GF-D8 (cell line): Measurements from ENCODE around the gene HHIPL1.

Experiments
- DNase-seq: peaks from one replicate; lab custom pipeline; 2025; lab: John Stamatoyannopoulos, UW

HHIPL1 gene

DNA sequence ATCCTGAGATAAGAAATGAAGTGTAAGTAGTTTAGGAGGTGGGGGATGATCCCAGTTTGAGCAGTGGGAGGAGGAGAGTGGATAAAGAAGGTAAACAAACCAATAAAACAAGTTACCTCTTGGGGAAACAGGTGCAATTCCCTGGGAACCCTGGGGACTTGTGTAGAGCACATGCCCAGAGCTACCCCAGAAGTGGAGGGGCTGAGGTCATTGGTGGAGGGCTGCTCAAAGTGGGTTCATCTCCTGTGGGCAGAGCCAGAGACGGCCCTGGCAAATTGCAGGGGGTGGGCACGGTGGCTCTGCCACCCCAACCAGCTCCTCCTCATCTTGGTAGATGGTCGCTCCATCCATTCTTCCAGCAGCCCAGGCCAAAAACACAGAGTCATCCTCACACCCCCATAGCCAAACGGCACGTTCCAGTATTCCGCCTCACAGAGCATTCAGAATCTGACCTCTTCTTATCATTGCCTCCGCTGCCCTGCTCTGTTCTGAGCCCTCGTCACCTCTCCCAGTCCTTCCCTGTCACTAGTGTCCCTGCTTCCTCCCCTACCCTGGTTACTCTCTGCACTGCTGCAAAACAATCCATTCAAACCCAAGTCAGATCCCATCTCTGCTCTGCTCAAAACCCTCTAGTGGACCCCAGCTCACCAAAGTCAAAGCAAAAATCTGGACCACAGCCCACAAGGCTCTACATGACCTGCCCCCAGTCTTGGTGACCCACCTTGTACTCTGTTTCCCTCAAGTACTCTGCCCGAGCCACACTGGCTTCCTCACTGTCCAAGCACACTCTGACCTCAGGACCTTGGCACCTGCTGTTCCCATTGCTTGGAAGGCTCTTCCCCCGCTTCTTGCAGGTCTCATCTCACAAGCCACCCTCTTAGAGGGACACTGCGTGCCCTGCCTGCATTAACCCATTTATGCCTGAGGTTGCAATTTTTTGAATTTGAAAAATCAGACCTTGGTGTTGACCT is 44.6 kb downstream of the HHIPL1 start:
- DNase-seq: no peak

DNA sequence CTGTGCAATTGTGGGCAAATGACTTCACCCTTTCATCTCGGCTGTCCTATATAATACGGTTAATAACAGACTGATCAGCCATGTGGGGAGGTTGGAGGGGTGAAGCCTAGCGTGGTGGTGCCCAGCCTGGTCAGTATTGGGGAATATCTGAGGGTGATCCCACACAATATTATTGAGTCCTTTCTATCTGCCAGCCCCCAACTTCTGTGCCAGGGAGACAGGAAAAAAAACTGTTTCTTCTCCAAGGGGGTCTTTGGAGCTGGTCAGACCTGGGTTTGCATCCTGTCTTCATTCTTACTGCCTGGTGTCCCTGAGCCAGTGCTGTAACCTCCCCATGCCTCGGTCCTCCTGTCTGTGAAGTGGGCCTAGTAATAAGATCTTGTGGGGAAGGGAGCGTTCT is 45.7 kb downstream of the HHIPL1 start:
- no peak for DNase-seq

DNA sequence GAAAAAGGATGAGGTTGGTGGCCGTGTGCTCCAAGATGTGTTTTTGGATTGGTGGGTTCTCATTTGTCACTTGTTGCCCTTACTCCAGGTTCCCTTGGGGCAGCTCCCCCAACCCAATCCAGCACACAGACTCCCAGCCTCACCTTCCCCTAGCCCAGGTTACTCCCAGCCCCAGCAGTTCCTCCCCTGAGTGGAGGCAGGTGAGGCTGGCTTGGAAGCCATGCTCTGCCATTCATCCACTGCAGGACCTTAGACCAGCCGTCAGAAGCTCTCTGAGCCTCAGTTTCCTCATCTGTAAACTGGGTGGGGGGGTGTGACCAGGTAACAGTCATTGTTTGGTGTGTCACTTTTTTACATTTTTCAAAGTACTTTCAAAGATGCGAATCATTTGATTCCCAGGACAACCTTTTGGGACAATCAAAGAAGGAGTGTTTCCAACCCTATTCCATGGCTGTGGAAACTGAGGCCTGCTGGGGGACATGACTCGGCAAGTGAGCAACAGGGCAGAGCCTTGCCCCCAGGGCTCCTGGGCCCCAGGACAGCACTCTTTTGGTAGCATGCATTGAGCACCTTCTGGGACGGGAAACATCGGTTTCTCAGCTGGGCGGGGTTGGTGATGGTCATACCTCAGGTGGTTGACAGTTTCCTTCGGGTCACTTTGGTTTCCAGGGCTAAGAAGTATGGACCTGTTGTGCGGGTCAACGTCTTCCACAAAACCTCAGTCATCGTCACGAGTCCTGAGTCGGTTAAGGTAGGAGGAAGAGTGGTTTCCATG is 46.4 kb downstream of the HHIPL1 start:
- no peak for DNase-seq

DNA sequence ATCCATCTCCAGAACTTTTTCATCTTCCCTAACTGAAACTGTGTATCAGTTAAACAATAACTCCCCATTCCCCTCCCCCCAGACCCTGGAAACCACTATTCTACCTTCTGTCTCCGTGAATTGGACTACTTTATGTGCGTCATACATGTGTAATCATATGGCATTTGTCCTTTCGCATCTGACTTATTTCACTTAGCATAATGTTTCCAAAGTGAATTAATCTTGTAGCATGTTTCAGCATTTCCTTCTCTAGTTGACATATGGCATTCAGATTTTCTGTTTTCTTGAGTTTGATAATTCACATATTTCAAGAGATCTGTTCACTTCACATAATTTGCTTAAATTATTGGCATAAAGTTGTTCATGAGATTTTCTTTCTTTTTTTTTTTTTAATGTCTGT is 49.0 kb downstream of the HHIPL1 start:
- DNase-seq: no peak

DNA sequence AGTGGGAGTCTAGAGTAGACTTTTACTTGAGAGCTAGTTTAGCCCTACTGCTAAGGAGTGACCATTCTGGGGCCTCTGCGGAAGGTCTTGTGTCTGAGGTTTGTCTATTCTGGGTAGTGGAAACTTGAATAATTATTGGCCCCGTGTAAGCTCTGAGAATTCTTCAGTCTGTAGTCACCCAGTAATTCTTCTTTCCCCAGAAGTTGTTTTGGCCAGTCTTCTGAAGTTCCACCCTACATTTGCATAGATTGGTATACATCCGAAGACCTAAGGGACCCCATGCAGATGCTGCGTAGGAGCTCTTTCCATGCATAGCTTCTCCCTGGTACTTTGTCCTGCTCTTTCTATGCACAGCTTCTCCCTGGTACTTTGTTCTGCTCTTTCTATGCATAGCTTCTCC is 52.0 kb downstream of the HHIPL1 start:
- no peak for DNase-seq

DNA sequence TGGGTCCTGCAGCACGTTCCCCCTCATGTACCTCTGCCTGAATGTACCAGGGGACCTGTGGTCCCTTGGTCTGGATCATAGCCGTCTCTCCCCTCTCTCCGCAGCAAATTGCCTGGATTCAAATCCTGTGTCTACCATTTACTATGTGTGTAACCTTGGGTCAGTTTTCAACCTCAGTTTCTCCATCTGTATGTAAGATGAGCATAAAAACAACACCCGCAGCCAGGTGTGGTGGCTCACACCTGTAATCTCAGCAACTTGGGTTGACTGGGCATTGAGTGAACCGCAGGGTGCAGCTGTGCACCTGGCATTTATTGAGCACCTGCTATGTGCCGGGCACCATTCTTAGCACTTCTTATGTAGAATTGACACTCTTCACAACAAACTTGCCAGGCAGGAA is 53.3 kb downstream of the HHIPL1 start:
- DNase-seq: no peak

DNA sequence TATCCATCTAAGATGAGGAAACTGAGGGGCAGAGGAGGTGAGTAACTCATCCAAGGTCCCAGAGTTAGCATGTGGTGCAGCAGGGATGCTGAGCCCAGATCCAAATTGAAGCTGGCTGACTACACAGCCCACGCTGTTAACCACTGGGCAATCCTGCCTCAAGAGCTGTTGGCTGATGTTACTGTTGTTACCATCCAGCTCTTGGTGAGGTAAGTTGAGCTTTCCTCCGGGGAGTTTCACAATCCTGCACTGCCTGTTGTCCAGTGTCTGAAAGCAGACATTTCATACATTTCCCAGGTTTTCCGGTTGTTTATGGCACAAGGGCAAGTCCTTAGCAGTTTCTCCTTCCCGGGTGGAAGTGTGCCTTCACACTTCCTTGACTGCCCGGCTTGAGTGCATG is 53.7 kb downstream of the HHIPL1 start:
- DNase-seq: no peak

DNA sequence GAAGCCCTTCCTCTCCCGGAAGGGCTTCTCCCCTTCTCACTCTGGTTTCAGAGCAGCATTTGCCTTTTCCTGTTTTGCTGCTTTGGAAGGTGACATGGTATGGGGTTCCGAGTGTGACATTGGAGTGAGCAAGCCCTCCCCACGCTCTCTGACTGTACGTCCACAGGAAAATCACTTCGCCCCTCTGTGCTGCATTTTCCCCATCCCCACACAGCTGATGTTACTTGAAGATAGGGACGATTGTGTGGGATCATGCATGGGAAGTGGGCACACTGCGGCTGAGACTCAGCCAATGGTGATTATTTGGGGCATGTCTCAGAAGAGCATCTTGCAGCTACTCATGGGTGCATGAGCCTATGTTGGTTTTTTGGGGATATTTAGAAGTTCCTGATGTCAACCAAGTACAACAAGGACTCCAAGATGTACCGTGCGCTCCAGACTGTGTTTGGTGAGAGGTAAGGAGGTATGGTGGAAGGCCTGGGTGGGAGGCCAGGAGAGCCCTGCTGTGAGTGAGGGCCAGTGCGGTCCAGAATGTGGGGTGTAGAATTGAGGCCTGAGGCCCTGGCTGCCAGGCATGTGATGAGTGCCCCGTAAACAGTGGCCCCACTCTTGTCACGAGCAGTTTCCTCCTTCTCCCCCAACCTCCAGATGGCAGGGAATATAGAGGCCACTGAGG is 54.3 kb downstream of the HHIPL1 start:
- no peak for DNase-seq

DNA sequence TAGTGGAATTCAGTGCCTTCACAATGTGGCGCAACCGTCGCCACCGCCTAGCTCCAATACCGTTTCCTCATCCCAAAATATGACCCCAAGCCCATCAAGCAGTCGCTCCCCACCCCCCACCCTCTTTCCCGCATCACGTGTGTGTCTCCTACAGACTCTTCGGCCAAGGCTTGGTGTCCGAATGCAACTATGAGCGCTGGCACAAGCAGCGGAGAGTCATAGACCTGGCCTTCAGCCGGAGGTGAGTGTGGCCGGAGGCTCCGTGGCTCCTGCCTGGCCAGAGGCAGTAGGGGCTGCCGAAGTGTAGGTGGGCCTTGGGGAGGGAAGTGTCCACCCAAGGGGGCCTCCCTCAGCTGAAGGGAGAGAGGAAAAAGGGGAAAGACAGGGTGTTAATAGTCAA is 54.9 kb downstream of the HHIPL1 start:
- no peak for DNase-seq

DNA sequence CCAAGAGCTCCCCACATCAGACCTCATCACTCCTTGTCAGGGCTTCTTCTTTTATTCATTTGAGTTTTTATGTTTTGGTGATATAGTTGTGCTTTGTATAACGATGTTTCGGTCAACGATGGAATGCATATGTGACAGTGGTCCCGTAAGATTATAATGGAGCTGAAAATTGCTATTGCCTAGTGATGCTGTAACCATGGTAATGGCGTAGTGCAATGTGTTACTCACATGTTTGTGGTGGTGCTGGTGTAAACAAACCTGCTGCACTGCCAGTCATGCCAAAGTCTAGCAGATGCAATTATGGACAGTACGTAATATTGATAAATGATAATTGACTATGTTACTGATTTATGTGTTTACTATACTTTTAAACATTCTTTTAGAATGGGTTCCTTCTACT is 55.5 kb downstream of the HHIPL1 start:
- DNase-seq: no peak

DNA sequence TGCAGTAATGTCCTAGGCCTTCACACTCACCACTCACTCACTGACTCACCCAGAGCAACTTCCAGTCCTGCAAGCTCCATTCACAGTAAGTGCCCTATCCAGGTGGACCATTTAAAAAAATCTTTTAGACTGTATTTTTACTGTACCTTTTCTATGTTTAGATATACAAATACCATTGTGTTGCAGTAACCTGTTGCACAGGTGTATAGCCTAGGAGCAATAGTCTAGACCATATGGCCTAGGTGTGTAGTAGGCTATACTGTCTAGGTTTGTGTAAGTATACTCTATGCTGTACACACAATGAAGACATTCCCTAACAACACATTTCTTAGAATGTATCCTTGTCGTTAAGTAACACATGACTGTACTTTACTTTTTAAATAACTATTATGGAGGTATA is 56.3 kb downstream of the HHIPL1 start:
- no peak for DNase-seq

DNA sequence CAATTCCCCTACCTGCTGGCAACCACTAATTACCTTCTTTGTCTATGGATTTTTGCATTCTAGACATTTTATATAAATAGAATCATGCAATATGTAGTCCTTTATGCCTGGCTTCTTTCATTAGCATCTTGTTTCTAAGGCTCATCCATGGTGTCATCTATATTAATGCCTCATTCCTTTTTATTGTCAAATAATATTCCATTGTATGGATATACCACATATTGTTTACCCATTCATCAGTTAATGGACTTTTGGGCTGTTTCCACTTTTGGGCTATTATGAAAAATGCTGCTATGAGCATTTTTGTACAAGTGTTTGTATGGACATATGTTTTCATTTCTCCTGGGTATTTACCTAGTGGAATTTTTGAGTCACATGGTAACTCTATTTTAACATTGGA is 57.2 kb downstream of the HHIPL1 start:
- DNase-seq: no peak

DNA sequence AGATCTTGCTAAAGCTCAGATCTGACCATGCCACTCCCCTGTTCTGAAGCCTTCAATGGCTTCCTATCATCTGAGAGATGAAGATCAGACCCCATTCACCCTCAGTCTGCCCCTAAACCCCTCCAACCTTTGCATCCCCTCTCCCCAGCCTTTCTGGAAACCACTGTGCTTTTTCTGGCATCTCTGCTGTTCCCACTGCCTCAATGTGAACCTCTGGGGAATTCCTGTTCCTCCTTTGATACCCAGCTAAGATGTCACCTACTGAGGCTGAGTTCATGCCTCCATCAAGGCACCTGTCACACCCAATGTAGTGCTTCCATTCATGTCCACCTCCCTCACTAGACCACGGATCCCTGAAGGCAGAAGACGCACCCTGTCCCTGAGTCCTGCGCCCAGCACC is 58.5 kb downstream of the HHIPL1 start:
- DNase-seq: no peak

DNA sequence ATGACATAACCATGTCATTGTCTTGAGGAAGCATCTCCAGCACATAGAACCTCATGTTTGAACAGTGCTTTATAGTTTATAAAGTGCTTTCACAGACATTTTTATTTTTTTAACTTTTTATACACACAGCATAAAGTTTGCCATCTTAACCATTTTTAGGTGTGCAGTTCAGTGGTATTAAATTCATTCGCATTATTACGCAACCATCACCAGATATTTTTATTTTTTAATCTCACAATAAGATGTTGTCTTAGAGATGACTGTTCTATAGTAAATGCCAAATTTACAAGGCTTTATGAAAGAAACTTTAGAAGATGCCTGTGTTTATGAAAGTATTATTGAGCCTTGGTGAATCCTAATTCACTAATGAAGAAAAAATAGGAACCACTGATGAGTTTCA is 59.1 kb downstream of the HHIPL1 start:
- no peak for DNase-seq

DNA sequence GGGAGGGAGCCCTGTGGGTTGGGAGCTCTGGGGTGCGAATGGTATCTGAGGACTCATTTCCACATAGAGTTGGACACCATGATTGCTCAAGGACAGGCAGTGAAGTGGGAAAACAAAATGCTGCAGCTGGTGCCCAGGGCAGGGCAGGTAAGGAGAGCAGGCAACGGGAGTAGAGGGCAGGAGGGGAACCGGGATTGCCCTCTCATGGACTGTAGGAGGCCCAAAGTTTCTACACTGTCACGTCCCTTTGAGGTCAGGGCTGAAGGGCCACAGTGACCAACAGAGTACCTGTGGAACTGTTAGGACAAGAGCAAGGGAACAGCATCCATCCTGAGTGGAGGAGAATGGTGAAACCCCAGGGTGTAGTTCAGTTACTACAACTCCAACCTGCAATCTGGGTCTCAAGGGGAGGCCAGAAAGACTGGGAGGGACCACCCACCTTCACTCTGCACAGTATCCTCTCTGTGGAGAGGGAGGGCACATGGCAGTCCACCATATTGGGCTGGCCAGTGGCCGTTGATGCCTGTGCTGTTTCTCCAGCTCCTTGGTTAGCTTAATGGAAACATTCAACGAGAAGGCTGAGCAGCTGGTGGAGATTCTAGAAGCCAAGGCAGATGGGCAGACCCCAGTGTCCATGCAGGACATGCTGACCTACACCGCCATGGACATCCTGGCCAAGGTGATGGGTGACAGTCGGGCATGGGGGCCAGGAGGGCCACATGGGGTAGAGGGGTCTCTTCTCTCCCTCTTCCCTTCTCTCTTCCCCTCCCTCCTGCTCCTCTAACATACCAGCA is 61.4 kb downstream of the HHIPL1 start:
- DNase-seq: no peak

DNA sequence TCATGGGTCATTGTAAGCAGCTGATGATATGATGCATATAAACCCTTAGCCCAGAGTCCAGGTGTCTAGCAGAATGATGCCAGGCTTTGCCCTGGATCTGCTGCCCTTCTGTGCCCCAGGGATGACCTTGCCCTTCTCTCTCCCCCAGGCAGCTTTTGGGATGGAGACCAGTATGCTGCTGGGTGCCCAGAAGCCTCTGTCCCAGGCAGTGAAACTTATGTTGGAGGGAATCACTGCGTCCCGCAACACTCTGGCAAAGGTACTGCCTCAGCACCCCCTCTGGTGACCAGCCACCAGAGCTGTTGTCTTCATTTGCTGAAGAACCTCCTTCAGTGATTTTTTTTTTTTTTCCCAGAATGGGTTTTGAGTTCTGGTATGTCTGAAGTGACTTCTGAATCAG is 62.5 kb downstream of the HHIPL1 start:
- DNase-seq: no peak

DNA sequence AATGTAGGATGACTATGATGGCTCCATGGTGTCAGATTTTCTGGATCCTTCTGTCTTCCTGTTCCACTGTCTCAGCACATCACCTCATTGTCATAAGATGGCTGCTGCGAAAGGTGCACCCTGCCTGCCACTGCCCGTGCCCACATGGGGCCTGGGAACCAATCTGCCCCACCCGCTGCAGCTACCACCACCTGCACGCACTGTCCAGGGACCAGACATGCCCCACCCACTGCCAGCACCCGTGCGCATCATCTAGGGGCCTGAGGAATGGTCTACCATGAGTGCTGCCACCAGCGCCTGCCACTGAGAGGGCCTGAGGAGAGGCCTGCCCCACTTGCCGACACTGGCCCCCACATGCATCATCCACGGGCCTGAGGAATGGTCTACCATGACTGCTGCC is 63.0 kb downstream of the HHIPL1 start:
- no peak for DNase-seq

DNA sequence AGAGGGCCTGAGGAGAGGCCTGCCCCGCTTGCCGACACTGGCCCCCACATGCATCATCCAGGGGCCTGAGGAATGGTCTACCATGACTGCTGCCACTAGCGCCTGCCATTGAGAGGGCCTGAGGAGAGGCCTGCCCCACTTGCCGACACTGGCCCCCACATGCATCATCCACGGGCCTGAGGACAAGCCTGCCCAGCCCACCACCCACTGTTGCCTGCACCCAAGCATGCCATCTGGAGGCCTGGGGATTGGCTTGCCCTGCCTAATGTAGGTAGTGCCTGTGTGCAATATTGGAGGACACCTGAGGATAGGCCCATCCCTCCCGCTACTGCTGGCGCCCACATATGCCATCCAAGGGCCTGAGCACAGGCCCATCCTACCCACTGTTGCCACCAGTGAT is 63.5 kb downstream of the HHIPL1 start:
- no peak for DNase-seq

DNA sequence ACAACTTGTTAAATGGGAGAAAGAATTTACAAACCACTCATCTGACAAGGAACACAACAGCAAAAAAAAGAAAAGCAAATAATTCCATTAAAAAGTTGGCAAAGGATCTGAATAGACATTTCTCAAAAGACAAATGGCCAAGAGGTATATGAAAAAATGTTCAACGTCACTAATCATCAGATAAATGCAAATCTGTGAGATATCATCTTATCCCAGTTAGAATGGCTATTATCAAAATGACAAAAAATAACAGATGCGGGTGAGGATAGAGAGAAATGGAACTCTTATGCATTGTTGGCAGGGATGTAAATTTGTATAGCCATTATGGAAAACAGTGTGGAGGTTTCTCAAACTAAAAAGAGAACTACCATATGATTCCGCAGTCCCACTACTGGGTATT is 69.0 kb downstream of the HHIPL1 start:
- no peak for DNase-seq

DNA sequence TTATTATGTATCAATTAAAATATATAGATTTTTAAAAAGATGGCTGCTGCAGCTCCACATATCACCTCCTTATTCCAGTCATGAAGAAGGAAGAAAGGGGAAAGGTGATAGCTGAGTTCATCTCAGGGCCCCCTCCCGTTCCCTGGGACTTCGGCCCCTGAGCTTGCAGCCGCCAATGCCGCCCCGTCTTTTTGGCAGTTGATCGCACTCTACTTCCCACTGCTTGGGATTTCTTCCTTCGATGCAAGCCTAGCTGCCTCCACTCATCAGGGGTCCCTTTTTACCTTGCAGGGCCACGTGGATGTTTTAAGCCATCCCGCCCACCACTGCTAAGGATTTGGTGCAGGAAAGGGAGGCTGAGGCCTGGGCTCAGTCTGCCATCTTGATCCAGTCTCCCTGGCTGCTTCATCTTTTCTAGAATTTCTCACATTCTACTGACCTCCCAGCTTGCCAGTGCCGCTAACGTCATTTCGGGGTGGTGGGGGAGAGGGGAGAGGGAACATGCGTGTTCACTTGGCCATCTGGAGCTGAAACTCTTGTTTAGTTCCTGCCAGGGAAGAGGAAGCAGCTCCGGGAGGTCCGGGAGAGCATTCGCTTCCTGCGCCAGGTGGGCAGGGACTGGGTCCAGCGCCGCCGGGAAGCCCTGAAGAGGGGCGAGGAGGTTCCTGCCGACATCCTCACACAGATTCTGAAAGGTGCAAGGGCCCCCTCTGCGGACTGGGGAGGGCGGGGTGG is 70.5 kb downstream of the HHIPL1 start:
- DNase-seq: no peak
